COLO829 (cell line): ENCODE results near the gene LDLRAP1.
A peak's percentile ranks its signal among the peaks of the same experiment; 100 is the strongest.

Source experiments
- DNase-seq: peaks from one replicate; pipeline ENCODE4 v3.0.0; 2012; ENCODE audit warnings: low spot score

The LDLRAP1 gene

DNA sequence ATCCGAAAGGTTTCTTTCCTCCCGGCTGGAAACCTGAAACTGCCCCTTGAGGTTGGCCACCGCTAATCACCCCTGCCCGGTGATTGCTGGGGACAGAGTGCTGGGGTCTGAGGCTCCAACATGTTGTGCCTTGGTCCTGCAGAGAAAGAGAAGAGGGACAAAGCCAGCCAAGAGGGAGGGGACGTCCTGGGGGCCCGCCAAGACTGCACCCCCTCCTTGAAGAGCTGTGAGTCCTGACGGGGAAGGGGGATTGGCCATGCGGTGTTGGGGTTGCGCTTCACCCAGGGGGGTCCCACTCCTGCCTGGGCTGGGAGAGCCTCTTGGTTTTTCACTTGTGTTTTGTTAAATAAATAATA lies 19.5 kb downstream of the LDLRAP1 start:
- no peak for DNase-seq

DNA sequence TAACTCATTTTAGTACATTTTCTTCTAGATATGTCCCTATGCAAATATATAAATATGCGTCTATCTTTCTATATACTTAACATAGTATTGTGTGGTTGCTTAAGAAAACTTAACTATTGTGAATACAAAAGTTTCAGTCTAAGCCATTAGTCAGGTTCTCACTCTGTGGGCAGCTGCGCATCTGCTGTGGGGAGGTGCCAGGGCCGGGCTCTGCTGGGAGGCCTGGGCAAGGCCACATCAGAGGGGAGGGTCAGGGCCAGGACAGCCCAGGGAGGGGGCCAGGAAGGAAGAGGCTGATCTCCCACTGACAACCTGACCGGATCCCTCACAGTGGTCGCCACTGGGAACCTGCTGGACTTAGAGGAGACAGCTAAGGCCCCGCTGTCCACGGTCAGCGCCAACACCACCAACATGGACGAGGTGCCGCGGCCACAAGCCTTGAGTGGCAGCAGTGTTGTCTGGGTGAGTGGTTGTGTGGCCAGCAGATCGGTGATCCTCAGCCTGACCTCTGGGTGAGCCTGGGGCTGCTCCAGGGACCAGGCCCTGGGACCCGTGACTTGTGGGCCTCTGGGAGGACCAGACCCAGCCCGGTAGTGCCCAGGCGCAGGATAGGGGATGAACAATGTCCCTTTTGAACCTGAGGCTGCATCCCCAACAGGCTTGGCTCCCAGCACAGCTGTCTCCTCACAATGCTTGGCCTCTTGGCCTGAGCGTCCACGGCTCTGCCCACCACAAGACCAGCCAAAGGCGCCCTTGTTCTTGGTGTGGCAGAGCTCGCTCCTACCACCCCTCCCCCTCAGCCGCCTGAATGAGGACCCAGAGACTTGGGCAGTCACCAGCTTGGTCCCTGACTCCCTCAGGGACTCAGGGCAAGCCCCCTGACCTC lies 20.2 kb downstream of the LDLRAP1 start:
- peak; percentile 91 for DNase-seq

DNA sequence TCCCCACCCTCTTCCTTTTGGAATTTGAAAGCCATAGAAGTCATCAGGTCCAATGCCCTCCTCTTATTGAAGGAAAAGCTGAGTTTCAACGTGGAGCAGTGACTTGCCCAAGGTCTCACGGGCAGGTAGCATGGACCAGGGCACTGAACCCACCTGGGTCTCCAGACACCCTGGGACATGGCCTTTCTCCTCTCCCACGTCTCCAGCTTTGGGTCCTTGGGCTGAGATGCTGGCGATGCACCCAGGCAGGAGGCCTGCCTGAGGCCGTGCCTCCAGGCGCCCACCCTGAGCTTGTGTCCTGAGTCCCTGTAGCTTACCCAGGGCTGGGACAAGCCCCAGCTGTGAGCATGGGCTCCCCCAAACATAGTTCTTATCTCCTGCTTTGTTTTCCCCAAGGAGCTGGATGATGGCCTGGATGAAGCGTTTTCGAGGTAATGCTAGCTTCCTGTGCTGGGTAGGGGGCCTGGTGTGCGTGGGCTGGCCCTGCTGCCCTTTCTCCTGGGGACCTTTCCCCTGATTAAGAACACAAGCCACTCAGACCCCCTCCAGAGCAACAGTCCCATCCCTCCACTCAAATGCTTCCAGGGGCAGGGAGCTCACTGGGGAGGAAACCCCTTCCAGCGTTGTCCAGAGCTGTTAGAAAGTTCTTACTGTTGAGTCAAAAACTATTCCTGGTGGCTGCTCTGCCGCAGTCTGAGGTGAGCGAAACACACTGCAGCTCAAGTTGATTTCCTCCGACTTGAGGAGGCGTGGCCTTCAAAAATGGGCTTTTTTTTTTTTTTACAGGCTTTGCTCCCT lies 21.6 kb downstream of the LDLRAP1 start:
- no peak for DNase-seq

DNA sequence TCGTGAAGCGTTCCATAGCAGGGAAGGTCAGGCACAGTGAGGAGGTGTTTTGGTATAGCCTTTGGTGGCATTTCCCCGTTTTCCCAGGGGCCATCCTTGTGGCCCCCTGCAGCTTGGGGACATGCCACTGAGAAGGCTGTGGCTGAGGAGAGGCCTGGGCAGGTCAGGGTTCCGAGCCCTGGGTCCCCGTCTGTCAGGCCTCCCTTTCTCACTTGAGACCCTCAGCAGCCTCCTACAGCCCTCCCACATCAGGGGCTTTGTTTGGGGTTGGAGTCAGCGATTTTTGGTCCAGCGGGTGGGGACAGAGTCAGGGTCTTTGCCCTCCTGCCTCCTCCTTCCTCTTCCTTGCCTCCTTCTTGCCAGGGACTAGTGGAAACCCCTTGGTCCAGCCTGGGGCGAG lies 22.2 kb downstream of the LDLRAP1 start:
- DNase-seq: no peak

DNA sequence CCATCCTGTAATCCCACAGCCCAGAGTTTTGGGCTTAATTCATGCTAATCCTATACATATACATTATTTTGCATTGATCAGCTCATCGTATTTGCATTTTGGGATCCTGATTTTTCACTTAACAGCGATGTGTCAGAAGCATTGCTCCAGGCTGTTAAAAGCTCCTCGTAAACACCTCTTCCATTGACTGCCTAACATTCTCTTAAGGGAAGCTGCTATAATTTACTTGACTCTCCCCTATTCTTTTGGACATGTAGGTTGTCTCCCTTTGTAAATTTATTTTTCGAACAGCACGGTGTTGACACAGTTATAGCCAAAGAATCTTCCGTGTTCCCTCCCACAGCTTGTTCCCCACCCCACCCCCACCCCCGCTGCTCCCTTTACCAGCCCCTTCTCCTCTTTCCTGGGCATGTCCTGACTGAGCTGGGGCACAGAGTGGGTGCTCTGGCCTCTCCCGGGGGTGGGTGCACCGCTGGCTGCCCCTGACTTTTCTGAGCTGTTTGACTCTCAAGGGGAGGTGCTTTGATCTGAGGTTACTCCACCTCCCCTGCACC lies 22.8 kb downstream of the LDLRAP1 start:
- DNase-seq: no peak

DNA sequence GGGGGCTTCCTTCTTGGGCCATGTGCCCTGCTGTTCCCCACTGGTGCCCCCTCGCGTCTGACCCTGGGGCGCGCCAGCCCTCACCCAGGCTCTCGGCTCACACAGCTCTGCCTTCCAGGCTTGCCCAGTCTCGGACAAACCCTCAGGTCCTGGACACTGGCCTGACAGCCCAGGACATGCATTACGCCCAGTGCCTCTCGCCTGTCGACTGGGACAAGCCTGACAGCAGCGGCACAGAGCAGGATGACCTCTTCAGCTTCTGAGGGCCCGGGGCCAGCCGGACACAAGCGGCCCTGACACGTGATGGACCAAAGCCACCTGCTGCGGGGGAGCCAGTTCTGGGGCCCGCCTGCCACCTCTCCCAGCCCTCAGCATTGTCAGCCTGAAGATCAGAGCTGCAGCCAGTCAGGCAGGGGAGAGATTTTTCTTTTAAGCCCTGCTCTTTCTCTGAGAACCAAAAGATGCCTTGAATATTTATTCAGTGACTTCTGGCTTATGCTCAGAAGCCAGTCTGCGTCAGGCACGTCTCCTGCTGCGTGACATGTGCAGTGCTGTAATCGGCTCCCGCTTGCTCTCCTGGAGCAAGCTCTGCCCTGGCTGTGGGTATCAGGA lies 23.4 kb downstream of the LDLRAP1 start:
- no peak for DNase-seq

DNA sequence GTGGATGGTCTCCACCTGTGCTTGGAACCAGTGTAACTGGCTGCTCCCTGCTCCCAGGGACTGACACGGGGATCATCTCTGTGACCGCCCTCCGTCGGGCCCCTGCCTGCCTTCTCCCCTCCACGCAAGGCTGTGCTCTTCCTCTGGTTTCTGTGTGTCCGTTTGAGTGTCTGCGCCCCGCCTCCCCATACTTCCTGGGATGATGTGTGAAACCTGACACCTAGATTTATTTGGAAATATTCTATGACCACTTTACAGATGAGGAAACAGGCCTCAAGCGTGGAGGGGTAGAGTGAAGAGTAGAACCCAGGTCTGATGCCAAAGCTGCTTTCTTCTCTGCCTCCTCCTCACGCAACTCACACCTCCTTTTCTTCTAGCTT lies 24.3 kb downstream of the LDLRAP1 start:
- DNase-seq: no peak

DNA sequence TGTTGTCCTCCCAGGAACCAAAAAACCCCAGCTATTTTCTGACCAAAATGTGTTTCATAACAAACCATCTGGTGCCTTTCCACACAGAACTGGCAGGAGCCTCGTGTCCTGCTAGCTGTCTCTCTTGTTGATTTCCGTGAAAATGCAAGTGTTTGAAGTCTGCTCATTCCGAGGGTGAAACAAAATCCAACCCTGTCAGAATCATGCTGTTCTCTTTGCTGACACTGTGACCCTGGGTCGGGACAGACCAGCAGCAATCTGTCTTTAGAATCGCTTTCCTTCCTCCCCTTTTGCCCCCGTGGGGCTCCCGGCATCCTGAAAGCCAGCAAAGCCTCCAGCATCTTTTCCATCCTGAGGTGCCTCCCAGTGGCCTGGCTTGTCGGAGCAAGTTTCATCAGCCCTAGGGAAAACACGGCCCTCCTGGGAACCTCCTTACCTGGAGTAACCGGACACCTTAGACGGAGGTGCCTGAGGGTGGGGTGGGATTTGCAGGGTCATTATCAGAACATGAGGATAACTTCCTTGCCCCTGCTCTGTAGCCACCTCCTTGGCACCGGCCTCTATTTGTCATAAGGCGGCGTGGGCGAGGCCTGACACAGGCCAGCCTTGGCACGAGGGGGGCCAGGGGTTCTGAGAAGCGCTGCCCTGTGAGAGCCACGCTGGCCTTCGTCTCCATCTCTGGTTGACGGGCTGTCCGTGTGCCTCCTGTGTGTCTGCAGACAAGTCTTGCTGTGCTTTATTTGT lies 24.9 kb downstream of the LDLRAP1 start:
- DNase-seq: no peak

DNA sequence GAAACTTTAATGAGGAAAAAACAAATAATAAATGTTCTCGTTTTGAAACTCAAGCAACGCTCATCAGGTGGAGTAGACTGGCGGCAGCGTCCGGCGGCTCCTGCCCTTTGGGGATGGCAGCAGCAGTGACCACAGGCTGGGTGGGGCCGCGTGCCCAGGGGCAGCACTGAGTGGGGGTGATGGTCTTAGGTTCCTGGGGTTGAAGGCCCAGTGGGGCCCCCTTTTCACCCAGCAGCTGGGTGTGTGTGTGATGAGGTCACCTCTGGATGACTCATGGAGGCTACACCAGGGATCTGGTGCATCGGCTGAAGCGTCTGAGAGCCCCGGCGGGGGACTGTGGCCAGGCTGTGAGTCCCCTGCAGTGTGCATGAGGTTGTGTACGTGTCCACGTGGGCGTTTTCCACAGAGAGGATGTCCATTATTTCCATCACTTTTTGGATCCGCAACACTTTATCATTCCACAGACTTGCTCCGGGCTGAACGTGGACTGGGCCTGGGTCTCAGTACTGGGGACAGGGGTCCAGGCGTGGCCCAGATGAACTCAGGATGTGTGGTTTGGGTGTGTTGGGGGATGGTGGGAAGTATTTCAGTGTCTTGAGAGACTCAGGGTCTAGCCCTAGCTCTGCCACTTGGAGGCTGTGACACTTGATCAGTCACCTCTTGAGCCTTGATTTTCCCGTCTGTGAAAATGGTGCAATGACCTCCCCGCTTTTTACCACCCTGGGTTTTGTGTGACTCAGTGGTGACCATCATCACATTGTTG lies 25.6 kb downstream of the LDLRAP1 start:
- peak; percentile 48 for DNase-seq

DNA sequence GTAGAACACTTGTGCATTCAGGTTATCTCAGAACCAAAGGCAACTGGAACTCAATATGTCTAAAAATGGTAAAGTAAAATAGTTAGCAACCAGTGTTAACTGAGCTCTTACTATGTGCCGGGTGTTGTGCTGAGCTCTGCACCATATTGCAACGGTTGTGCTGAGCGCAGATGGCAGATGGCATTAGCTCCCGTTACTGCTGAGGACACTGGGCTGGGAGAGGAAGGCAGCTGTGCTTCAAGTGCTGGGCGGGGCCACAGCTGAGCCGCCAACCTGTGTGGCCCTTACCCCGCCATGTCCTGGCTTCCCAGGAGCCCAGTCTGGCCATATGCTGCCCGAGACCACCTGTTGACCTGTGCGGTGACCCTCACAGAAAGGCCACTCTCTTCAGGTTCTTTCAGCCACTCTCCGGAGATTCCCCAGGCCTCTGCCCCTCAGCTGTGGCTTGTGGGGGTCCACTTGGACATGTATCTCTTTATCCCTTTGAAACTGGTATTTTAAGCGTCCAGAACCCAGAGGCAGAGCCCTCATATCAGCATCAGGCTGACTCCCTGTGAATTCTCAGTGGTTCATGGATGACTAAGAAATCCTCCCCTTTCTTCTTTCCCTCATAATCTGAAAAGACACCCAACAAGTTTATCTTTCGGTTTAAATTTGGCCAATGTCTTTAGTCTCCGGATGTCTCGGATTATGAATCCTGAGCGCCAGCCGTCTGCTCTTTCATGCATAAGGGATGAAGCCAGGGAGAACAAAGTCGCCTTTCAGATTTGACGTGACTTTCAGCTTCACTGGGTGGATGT lies 26.4 kb downstream of the LDLRAP1 start:
- peak; percentile 81 for DNase-seq

DNA sequence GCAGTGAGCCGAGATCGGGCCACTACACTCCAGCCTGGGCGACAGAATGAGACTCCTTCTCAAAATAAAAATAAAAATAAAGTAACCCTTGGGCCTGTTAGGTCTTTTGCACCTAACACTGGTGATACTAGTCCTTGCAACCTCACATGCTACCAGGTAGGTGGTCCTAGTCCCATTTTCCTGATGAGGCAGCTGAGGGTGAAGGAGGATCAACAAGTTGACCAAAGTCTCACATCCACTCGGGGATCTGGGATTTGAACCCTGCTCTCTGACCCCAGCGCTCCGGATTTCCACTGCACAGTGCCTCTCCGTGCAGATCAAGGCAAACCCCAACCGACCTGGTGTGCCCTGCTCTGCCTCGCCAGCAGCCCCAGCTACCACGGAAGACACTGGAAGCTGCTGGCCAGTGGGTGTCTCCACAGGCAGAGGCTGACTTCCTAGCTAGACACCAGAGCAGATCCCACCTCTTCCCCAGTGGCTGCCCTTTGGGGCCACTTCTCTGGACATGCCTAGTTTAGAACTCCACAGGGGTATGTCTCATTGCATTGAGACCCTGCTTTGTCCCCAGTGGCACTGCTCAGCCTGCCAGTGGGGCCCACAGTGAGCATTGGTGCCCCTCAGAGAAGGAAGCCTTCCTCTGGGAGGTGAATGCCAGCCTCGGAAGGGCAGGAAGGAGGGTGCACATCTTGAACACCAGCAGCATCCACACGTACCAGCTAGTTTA lies 27.6 kb downstream of the LDLRAP1 start:
- no peak for DNase-seq

DNA sequence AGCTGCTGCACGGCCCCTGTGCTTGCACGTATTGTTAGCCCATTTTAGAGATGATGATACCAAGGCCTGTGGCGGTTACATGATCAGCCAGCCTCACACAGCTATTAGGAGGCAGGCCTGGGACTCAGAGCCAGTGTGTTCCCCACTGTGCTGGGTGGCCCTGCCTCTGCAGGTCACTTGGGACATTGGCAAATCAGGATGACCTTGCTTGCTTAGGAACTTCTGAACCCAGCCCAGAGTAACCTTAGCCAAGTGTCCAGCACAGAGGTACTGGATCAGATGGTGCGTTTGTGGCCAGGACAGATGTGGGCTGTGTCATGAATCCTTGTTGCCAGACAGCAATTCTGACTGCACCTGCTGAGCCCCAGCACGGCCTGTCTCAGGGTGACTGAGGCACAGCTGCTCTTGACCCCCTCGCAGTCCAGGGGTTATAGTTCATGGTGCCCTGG lies 28.1 kb downstream of the LDLRAP1 start:
- no peak for DNase-seq

DNA sequence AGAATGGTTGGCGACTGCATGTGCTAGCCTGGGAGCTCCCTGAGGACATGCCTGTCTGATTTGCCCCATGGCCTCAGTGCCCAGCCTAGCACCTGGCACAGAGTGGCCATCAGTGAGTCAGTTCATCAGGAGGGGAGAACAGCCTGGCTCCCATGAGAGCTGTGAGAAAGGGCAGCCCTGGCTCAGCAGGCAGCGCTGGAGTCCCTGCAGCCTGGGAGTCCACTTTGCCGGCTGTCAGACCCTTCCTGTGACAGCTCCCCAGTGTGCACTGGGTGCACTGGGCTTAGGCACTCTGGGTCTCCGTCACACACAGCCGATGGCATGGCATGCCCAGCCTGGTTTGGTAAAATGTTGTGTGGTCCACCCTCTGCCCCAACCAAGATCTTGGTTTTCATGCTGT lies 28.7 kb downstream of the LDLRAP1 start:
- no peak for DNase-seq

DNA sequence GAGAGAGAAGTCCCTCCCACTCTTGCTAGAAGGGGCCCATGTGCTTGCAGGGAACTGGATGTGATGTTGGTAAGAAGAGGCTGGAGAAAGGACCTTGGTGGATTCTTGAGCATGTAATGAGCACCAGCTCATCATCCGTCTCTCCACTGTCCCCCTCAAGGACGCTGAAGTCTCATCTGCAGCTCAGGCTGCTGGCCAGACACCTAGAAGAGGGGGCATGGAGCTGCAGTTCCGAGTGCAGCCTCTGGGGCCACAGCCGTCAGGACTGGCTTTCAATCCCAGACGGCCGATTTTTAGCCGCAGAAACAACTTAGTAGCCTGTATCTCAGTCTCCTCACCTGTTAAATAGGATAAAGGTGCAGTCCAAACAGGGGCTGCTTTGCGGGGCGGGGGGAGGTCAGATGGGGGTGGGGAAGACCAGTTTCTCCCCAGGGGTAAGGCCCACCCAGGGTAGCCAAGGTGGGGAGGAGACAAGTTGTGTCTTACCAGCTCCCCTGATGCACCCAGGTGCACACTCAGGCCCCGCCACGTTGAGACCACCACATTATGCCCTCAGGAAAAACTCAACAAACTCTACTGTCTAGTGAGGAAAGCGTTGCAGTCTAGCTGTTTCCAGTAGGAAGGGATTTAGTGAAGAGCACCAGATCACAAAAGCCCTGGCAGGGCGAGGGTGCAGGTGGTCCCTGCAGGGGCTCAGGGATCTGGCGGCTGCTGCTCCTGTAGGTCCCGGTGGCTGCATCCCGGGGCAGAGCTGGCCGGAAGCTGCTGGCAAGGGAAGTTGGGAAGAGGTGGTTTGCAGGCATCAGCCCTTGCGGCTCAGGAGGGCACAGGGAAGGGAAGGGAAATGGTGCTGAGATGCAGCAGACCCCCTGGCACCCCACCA lies 29.5 kb downstream of the LDLRAP1 start:
- DNase-seq: peak; percentile 45

DNA sequence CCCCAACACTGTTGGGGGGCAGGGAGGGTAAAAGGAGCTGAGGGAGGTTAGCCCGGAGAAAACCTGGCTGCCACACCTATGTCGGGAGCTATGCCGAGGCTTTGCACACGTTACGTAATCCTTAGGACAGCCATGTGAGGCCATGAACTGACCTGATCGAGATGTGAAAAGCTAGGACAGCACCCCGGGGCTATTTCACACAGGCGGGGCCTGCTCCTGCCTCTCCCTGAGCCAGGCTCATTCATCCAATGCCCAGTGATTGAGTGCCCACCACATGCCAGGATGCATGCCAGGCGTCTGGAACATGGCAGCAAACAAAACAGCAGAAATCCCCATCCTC lies 30.2 kb downstream of the LDLRAP1 start:
- no peak for DNase-seq

DNA sequence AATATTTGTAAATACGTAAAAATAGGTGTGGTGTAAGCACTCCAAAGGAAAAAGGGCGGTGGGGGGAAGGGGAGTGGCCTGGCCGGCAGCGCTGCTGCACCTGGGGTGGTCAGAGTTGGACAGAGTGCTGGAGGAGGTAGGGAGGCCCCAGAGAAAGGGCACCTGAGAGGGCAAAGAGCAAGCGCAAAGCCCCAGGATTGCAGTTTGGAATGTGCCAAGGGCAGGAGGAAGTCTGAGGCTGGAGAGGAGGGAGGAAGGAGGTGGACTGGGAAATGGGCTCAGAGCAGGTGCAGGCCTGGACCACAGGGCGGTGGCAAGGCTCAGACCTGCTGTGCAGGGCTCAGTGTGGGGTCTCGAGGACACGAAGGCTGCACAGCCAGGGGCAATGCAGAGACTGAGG lies 30.6 kb downstream of the LDLRAP1 start:
- no peak for DNase-seq

DNA sequence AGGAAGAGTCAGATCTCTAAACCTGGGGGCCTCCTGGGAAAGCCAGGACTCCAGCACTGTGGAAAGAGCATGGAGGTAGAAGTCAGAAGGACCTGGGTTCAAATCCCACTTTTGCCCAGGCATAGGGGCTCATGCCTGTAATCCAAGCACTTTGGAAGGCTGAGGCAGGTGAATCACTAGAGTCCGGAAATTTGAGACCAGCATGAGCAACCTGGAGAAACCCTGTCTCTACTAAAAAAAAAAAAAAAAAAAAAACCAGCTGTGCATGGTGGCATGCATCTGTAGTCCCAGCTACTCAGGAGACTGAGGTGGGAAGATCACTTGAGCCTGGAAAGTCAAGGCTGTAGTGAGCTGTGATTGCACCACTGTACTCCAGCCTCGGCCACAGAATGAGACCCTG lies 31.8 kb downstream of the LDLRAP1 start:
- no peak for DNase-seq

DNA sequence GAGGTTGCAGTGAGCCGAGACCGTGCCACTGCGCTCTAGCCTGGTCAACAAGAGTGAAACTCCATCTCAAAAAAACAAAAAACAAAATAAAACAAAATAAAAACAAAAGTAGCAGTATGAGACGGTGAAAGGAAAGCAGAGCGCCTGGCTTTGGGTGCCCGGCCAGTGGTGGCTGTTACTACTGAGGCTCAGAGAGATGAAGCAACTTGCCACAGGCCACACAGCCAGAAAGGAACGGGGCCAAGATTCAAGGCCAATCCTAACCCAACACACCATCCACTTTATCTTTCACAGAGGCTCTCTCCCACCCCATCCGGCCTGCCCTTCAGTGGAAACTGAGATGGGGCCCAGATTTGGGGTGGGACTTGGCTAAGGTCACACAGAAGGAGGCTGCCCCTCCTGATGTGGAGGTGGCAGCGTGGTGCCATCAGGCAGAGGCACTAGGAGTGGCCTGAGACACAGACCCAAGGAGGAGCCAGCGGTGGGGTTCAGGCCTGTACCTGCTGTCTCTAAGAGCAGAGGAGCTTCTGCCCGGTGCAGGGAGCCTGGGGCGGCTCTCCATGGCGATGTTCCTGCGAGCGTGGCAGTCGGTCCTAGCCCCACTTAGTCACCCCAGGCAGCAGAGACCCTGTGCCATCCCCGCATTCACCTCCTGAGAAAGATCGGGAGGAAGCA lies 33.2 kb downstream of the LDLRAP1 start:
- no peak for DNase-seq
